Endothelial cell of umbilical vein (primary cell): ENCODE measurements around the gene BABAM2. TPM values are rescaled to one million over a fixed set of nuclear protein-coding genes. Genes with fewer than 3 reads are reported as not detected.

Source experiments
- BruUV-seq: library from RNA; stranded (reverse); fragments of 400-500 nt; replicated peaks from 2 replicates; lab custom pipeline; 2021; lab: Mats Ljungman, UMichigan
- CTCF ChIA-PET: fragments of 300-600, 350-600 bp; sonication (Branson Sonifier 250); formaldehyde crosslinking; loops from one replicate; lab custom pipeline; 2021; ENCODE audit warnings: antibody characterized with exemption, inconsistent platforms; lab: Charles Lee
- POLR2A ChIA-PET: fragments of 300-600, 350-600 bp; sonication (Branson Sonifier 250); formaldehyde crosslinking; loops from one replicate; lab custom pipeline; 2021; ENCODE audit warnings: antibody characterized with exemption, inconsistent platforms; lab: Charles Lee
- DNase-seq: peaks from one replicate; pipeline ENCODE4 v3.0.0-alpha.2; 2011; ENCODE audit warnings: low read depth, low spot score
- FAIRE-seq: peaks from 2 replicates; lab custom pipeline; 2011; peaks lifted over from hg19 to GRCh38; lab: Jason Lieb, UNC
- H2AFZ ChIP-seq: 2 replicates; pipeline ENCODE4 v1.6.0; 2012; ENCODE audit warnings: low read depth, low read length, control low read depth, inconsistent platforms
- H3K27ac ChIP-seq: 2 replicates; pipeline ENCODE4 v1.5.1; 2011; ENCODE audit warnings: low read depth, mild to moderate bottlenecking, control low read depth, low read length, moderate library complexity; ENCODE audit not compliant: insufficient read depth
- H3K27me3 ChIP-seq, 2 experiments: 2 replicates each; pipeline versions ENCODE4 v1.6.0 to v1.6.1; 2011; ENCODE audit warnings: low read length in 2 of 2, mixed read lengths in 1 of 2; ENCODE audit not compliant: control insufficient read depth in 2 of 2, insufficient read depth in 2 of 2
- H3K36me3 ChIP-seq, 2 experiments: 2 replicates in 1 of 2; 3 replicates in 1 of 2; pipeline ENCODE4 v1.5.1; 2011; ENCODE audit warnings: low read length in 2 of 2, mild to moderate bottlenecking in 1 of 2, moderate library complexity in 1 of 2; ENCODE audit not compliant: control insufficient read depth in 2 of 2, insufficient read depth in 2 of 2; ENCODE audit errors: extremely low read depth in 1 of 2
- H3K4me1 ChIP-seq: 3 replicates; pipeline ENCODE4 v1.5.1; 2011; ENCODE audit warnings: mild to moderate bottlenecking, low read length; ENCODE audit not compliant: control insufficient read depth, insufficient read depth; ENCODE audit errors: extremely low read depth
- H3K4me2 ChIP-seq: 2 replicates; pipeline ENCODE4 v1.6.1; 2011; ENCODE audit warnings: low read length, control low read depth, mixed read lengths; ENCODE audit not compliant: insufficient read depth
- H3K4me3 ChIP-seq, 3 experiments: fragments of 200-600 bp in 1 of 3; sonication (generic), shearing (Covaris generic) in 1 of 3; replicated peaks in 1 of 3; 2 replicates each; pipeline ENCODE4 v1.5.1; 2011 to 2016; ENCODE audit warnings: control low read depth in 3 of 3, low read length in 3 of 3, mild to moderate bottlenecking in 2 of 3, inconsistent platforms in 1 of 3, low read depth in 1 of 3, moderate library complexity in 1 of 3; ENCODE audit not compliant: insufficient read depth in 1 of 3
- H3K79me2 ChIP-seq: 2 replicates; pipeline ENCODE4 v1.6.0; 2012; ENCODE audit warnings: low read length, inconsistent platforms; ENCODE audit not compliant: control insufficient read depth, insufficient read depth
- H3K9ac ChIP-seq: replicated peaks from 2 replicates; pipeline ENCODE3; 2011; ENCODE audit warnings: low read length, control low read depth; ENCODE audit not compliant: insufficient read depth; ENCODE audit errors: extremely low read depth
- H3K9me1 ChIP-seq: replicated peaks from 3 replicates; pipeline ENCODE4 v1.6.0; 2011; ENCODE audit warnings: mild to moderate bottlenecking, low read length; ENCODE audit not compliant: control insufficient read depth, insufficient read depth; ENCODE audit errors: extremely low read depth
- H3K9me3 ChIP-seq: replicated peaks from 2 replicates; pipeline ENCODE4 v1.5.1; 2012; ENCODE audit warnings: low read length, inconsistent platforms; ENCODE audit not compliant: control insufficient read depth, insufficient read depth
- H4K20me1 ChIP-seq: replicated peaks from 2 replicates; pipeline ENCODE3; 2011; ENCODE audit warnings: mild to moderate bottlenecking, low read length; ENCODE audit not compliant: control insufficient read depth, insufficient read depth; ENCODE audit errors: extremely low read depth
- EZH2 ChIP-seq: IDR thresholded peaks from 2 replicates; pipeline ENCODE4 v1.6.1; 2012; ENCODE audit warnings: borderline replicate concordance, low read depth, mild to moderate bottlenecking, moderate library complexity, low read length, inconsistent platforms; ENCODE audit not compliant: severe bottlenecking
- FOS ChIP-seq: IDR thresholded peaks from 2 replicates; pipeline ENCODE4 v1.6.1; 2011; ENCODE audit warnings: mild to moderate bottlenecking, low read length, moderate library complexity, borderline replicate concordance; ENCODE audit not compliant: insufficient read depth
- GATA2 ChIP-seq: IDR thresholded peaks from 2 replicates; pipeline ENCODE4 v1.7.0; 2011; ENCODE audit warnings: low read depth, mild to moderate bottlenecking, moderate library complexity, mixed read lengths, low read length; ENCODE audit not compliant: insufficient read length, insufficient read depth
- JUN ChIP-seq: IDR thresholded peaks from 2 replicates; pipeline ENCODE4 v1.6.1; 2011; ENCODE audit warnings: borderline replicate concordance, low read depth; ENCODE audit not compliant: insufficient read length, insufficient read depth
- MYC ChIP-seq: IDR thresholded peaks from one replicate; pipeline ENCODE4 v1.6.1; 2011; ENCODE audit warnings: mild to moderate bottlenecking, low read depth, low read length
- POLR2A ChIP-seq: IDR thresholded peaks from 2 replicates; pipeline ENCODE4 v1.6.1; 2012; ENCODE audit warnings: low read depth, mild to moderate bottlenecking, control low read depth, low read length
- POLR2AphosphoS5 ChIP-seq: IDR thresholded peaks from 2 replicates; pipeline ENCODE4 v1.6.1; 2012; ENCODE audit warnings: low read depth, mild to moderate bottlenecking, control low read depth, low read length, moderate library complexity; ENCODE audit not compliant: insufficient read depth
- dilution Hi-C: fragments of 300-500 bp; cut with MboI; formaldehyde crosslinking; loops from one replicate; pipeline ENCODE4 v1.15.0; 2019; ENCODE audit warnings: low sequenced_read_pairs; ENCODE audit not compliant: extremely low pct_ligation_motif_present
- intact Hi-C: fragments of 100-400 bp; cut with micrococcal nuclease; formaldehyde crosslinking; loops from one replicate; pipeline ENCODE4 v1.10.0; 2022
- polyA plus RNA-seq, 4 experiments: library from polyadenylated mRNA; depleted of rRNA in 3 of 4; stranded (reverse) in 3 of 4; unstranded in 1 of 4; fragments of >200 nt; gene quantifications; 2 replicates each; pipeline versions ENCODE4 v1.2.1 to v1.2.3, GENCODE V29; 2011 to 2012; ENCODE audit warnings: missing spikeins in 1 of 4
- total RNA-seq: library from RNA; stranded (reverse); gene quantifications from 2 replicates; pipeline ENCODE4 v1.2.3, GENCODE V29; 2021
- TF ChIP-seq, protein P1 (sequence below), 2 donors: IDR thresholded peaks; 1 replicate in 1 of 2; 2 replicates in 1 of 2; pipeline ENCODE4 v1.5.1; 2011; ENCODE audit warnings: low read length in 2 of 2, mild to moderate bottlenecking in 2 of 2, moderate library complexity in 2 of 2, control low read depth in 1 of 2, inconsistent platforms in 1 of 2, low read depth in 1 of 2; ENCODE audit not compliant: insufficient read depth in 1 of 2; ENCODE audit errors: extremely low read depth in 1 of 2
- TF ChIP-seq, protein P2 (sequence below): IDR thresholded peaks from 2 replicates; pipeline ENCODE4 v1.6.1; 2011; ENCODE audit not compliant: insufficient read depth, insufficient read length

BABAM2 gene
- total and polyA plus RNA-seq, 2 donors (not counting 3 experiments of a cell fraction or from before 2014, with no cell fraction given), result 19.9 to 27.6 TPM

GRCh38 chr2:28058791-28059190, 168.3 kb downstream of the BABAM2 start:
- no peaks in the 10 kb centered on the region for H4K20me1 ChIP-seq
- H3K9me3 ChIP-seq, result no peaks in the 10 kb centered on the region
- POLR2A ChIA-PET, result no interaction called here
- H3K9ac ChIP-seq, result no peak overlapping the region
- no peaks in the 10 kb centered on the region for H3K79me2 ChIP-seq
- no peak overlapping the region for H2AFZ ChIP-seq
- dilution Hi-C loops (no loop called here), intact Hi-C loops (loop anchor here (10.0 kb wide), 1 partner anchor 164 kb away; the partner anchor contains the start of genes BABAM2 and RBKS)
- H3K9me1 ChIP-seq, result no peaks in the 10 kb centered on the region
- H3K4me1 ChIP-seq, result peaks cover 8% of the 10 kb centered on the region
- FAIRE-seq (no peak), DNase-seq (no peak)
- TF ChIP-seq MYC (no peak), FOS (no peak), POLR2AphosphoS5 (no peak), POLR2A (no peak), EZH2 (no peak), GATA2 (no peak), JUN (no peak)
- TF ChIP-seq, protein P1, sequence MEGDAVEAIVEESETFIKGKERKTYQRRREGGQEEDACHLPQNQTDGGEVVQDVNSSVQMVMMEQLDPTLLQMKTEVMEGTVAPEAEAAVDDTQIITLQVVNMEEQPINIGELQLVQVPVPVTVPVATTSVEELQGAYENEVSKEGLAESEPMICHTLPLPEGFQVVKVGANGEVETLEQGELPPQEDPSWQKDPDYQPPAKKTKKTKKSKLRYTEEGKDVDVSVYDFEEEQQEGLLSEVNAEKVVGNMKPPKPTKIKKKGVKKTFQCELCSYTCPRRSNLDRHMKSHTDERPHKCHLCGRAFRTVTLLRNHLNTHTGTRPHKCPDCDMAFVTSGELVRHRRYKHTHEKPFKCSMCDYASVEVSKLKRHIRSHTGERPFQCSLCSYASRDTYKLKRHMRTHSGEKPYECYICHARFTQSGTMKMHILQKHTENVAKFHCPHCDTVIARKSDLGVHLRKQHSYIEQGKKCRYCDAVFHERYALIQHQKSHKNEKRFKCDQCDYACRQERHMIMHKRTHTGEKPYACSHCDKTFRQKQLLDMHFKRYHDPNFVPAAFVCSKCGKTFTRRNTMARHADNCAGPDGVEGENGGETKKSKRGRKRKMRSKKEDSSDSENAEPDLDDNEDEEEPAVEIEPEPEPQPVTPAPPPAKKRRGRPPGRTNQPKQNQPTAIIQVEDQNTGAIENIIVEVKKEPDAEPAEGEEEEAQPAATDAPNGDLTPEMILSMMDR (IDR thresholded peaks at IDR 0.05; ENCODE audit: extremely low read depth in 1 of 2, insufficient read depth in 1 of 2, low read depth in 1 of 2, low read length in 2 of 2), result no peak
- TF ChIP-seq, protein P2, sequence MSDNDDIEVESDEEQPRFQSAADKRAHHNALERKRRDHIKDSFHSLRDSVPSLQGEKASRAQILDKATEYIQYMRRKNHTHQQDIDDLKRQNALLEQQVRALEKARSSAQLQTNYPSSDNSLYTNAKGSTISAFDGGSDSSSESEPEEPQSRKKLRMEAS, result no peak
- CTCF ChIA-PET, result no interaction called here
- BruUV-seq, result no TSS peak
- no peaks in the 10 kb centered on the region for H3K27me3 ChIP-seq
- H3K36me3 ChIP-seq, result no peaks in the 10 kb centered on the region
- H3K27ac ChIP-seq, result no peak overlapping the region
- H3K4me3 ChIP-seq, result no peak overlapping the region
- H3K4me2 ChIP-seq, result no peak overlapping the region
